Left renal cortex interstitium (tissue), 4 donors: ENCODE data around the gene TNIP1. TPM values are rescaled to one million over a fixed set of nuclear protein-coding genes. Genes with fewer than 3 reads are reported as not detected.

Experiments
- DNase-seq, 4 donors: peaks; one replicate each; pipeline ENCODE4 v3.0.0-alpha.2; 2013; ENCODE audit warnings: low read depth in 4 of 4, low spot score in 2 of 4, missing footprints in 1 of 4
- polyA plus RNA-seq, 4 donors: library from polyadenylated mRNA; unstranded; fragments of 120-200 nt; gene quantifications; one replicate each; pipeline ENCODE4 v1.2.1, GENCODE V29; 2013; ENCODE audit not compliant: insufficient read length in 4 of 4

TNIP1 gene
- polyA plus RNA-seq, 4 donors = 68.0 to 77.5 (median 72.7) TPM

- DNase-seq = no peak
These were observed 25.2 kb upstream of the TNIP1 start for GRCh38 chr5:151106043-151106442.

GRCh38 chr5:151105561-151105960, 24.7 kb upstream of the TNIP1 start:
- no peak for DNase-seq

GRCh38 chr5:151104795-151105194, 24.0 kb upstream of the TNIP1 start:
- DNase-seq = no peak

DNA sequence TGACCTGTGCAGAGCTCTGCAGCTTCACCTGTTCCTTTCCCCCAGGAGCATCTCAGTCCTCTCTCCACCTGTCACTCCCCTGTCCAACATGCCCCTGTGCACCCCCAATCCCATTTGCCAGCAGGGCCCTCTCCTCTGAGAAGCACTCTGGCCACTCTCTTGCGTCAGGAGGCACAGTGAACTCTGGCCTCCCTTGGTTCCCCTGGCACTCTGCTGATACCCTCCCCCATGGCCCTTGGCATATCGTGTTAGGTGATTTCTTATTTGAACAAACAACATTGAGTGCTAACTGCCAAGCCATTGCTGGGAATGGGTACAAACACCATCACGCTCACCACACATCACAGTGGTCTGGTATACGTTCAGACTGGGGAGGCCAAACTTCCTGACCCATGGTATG, 20.9 kb upstream of the TNIP1 start:
- no peak for DNase-seq

GRCh38 chr5:151101151-151101550, 20.3 kb upstream of the TNIP1 start:
- DNase-seq = no peak

GRCh38 chr5:151100681-151101080, 19.8 kb upstream of the TNIP1 start:
- DNase-seq = no peak

- no peak for DNase-seq
These were observed 17.9 kb upstream of the TNIP1 start for GRCh38 chr5:151098768-151099121.

GRCh38 chr5:151097820-151098767, 17.3 kb upstream of the TNIP1 start:
- DNase-seq = no peak

DNA sequence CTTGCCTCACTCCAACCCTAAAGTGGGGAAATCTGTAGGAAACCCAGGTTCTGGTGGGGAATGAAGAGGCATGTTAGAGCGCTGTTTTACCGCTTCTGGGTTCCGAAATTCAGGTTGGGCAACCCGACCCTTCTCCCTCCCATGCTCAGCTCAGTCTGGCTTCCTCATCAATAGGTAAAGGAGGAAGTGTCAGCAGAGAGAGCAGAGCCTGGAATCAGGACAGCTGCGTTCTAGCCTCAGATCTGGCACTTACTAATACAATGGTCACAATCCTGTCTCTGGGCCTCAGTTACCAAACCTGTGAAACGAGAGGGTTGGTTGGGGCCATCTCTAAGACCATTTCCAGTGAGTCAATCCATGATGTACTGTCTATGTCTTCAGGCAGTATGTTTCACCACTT, 16.2 kb upstream of the TNIP1 start:
- DNase-seq = no peak

- no peak for DNase-seq
These were observed 15.2 kb upstream of the TNIP1 start for GRCh38 chr5:151096001-151096373.

DNA sequence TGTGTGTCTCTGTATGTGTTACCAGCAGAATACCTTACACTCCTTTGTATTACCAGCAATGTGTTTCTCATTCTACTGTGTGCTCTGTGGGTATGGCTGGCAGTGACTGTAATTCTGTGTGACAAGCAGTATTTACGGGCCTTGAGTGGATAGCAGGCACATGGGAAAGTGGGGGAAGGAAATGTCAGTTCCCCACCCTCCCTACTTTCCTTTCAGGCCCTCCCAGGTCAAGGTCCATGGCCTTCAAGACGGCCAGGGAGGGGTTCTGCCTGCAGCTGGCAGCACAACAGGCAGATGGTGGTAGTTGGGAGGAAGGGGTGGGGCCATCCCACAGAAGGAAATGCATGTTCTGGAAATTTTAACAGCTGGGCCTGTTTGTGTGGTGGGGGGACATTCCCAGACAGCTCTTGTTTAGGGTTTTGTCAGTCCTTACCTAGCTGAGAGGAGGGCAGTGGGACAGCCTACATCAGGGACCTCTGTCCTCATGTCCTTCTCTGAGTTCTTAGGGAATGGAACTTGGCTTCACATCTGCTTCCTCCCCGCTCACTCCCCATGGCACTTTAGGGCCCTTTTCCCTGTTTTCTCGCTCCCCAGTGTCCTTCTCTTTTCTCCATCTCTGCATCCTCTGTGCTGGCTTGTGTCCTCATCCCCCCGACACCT, 14.6 kb upstream of the TNIP1 start:
- DNase-seq = no peak

DNA sequence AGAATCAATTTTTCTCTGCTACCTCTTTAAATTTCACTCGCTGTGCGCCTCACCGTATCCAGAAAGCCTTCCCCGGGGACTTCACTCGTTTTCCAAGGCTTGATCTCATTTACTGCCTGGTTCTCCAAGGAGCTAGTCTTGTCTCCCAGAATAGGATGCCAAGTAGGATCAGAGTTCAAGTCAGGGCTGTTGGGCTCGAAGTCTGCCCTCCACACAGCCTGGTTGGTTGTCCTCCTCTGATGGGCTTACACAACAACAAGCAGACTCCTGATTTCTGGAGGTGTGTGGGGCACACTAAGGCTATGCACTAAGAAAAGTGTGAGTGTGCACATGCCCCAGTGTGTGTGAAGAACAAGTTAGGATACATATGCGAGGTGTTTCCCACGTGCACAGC, 14.0 kb upstream of the TNIP1 start:
- DNase-seq = no peak

DNA sequence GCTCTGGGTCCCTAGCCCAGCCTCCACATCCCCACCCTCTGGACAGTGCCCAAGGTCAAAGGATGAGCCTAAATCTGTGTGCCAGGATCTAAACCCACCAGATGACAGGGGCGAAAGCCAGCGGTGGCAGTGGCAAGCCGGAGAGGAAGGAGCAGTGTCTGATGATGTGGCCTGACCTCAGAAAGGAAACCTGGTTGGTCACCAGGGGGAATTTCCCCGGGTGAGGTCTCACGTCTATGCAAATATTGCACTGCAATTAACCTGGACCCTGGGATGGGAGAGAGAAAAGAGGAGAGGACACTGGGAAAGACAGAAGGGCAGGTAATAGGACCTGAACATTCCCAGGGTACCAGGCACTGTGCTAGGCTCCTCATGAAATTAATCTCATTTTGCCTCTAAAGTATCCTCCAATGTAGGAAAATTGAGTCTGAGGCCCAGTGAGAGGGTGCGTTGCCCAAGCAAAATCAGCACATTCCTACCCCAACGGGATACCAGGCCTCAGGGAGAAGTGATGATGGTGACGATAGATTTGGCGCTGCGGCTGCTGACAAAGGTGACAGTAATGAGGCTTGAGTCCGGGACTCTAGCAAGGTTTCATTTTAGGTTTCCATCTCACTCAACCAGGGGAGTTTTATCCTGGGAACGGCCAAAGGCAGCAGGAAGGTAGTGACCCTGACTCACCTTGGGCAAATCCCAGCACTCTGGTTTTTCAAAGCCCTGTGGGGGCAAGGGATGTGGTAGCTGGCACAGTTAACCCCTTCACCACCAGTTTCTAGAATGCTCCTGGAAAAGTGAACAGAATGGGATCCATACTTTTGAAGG, 13.4 kb upstream of the TNIP1 start:
- no peak for DNase-seq

- no peak for DNase-seq
These were observed 12.6 kb upstream of the TNIP1 start for GRCh38 chr5:151093476-151093889.

DNA sequence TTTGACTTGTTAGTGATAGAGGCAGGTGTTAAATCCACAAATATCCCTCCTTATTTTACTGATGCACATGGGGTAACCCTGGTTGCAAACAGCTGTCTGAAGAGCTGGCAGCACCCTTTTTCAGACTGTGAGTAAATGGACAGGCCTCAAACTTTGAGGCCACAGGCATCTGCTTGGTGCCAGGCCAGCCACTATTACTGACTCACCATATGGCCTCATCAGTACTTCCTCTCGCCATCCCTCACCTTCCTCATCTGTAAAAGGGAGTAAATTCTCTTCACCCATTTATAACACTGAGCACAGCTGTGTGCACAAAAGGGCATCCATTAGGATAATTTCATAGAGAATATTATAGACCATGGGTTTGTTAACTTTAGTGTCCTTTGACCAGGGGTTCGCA, 11.9 kb upstream of the TNIP1 start:
- no peak for DNase-seq

DNA sequence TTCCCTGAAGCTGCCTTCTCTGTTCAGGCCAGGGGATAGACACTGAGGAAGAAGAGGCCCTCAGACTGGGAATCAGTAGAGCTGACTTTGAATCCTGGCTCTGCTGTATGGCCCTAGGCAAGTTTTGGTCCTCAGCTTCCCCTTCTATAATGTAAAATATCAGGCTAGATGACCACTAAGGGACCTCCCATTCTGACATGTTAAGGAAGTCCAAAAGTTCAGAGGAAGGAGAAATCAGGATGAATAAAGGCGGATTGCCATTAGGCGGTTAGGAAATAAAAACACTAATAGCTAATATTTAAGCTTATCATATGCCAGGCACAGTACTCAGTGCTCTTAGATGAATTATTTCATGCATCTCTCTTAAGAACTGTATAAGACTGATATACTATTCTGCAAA, 8.9 kb upstream of the TNIP1 start:
- DNase-seq = no peak

DNA sequence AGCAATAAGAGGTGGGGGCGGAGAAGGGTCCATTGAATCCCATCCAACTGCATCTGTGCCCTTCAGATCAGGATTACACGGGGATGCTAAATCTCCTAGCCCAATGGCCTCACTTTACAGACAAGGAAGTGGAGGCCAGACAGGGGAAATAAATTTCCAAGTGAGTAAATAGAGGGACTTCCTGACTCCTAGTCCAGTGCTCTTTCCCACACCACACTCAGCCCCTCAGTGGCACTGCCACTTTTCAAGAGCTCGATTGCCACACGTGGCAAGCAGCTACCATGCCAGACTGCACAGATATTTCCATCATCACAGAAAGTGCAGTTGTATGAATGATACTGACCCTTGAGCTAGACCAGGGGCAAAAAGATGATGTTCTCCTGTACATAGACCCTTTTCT, 8.2 kb upstream of the TNIP1 start:
- DNase-seq = no peak

GRCh38 chr5:151087486-151087885, 6.7 kb upstream of the TNIP1 start:
- DNase-seq = no peak

DNA sequence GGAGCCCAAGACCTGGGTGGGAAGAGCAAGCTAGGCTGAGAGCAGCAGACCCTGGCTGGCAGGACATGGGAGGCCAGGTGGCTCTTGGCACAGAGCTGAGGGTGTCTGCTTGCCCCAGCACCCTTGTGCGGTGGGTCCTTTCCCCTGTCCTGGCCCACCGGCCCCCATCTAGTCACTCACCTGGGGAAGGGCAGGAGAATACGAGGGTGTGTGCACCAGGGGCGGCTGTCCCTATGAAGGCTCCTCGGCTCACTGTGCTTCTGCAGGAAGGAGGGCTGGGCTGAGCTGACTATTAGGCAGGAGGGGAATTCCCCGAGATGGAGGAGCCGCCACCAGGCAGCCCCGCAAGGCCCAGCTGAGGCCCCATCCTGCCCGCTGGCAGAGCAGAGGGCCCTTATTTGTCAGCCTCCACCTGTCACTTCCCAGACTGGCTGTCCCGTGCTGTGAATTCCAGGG, 6.1 kb upstream of the TNIP1 start:
- DNase-seq = no peak

DNA sequence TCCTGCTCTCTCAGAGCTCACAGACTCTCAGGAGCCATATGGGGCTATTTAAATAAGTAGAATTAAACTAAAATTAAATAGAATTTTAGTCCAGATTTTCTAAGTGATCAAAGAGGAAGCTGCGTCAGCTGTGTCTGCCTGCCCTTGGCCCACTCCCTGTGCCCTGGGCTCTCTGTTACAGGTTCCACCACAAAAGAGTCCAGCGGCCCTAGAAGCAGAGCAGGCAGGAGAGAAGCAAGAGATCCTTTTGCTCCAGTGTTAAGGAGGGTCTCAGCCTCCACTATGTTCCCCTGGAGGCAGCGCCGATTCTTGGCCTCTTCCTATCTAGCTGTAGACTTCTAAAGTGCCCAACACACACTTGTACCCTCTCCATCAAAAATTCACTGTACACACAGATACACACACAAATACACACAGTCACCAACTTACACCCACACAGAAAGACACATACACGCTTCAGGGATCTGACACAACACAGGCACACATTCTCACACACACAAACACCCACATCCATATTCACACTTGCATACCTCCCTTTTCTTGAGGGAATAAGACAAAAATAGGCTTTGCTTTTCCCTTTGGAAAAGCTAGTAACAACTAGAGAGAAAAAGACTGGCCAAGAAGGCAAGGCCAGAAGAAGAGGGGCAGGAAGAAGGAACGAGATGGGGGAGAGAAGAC, 5.5 kb upstream of the TNIP1 start:
- DNase-seq = no peak
